A549 (cell line): Measurements from ENCODE around the gene CPE. TPM values are rescaled to one million over a fixed set of nuclear protein-coding genes. Genes with fewer than 3 reads are reported as not detected.

ENCODE experiments used
- ATAC-seq, 2 experiments: fragments of 200-7000 bp in 1 of 2; fragments of >200 bp in 1 of 2; cut with Nextera tagmentation in 1 of 2; cut with Tn5 transposase in 1 of 2; 3 replicates each; pipeline versions ENCODE4 v1.8.0 to v1.9.1; 2018 to 2020; ENCODE audit warnings: mild to moderate bottlenecking in 1 of 2, moderate library complexity in 1 of 2
- CTCF ChIA-PET: fragments of 300-600 bp; sonication (Branson Sonifier 250); formaldehyde crosslinking; extraction: SDS; loops from one replicate; lab custom pipeline; 2021; ENCODE audit warnings: antibody characterized with exemption, inconsistent platforms; lab: Yijun Ruan, JAX
- POLR2A ChIA-PET: fragments of 350-600 bp; formaldehyde crosslinking; extraction: SDS; loops from one replicate; lab custom pipeline; 2021; ENCODE audit warnings: antibody characterized with exemption, inconsistent platforms; lab: Yijun Ruan, JAX
- DNase-seq, 2 experiments: peaks; one replicate each; pipeline versions ENCODE4 v3.0.0 to v3.0.0-alpha.2; 2011 to 2016; ENCODE audit warnings: low read depth in 1 of 2, low spot score in 1 of 2
- FAIRE-seq: peaks from 2 replicates; lab custom pipeline; 2011; peaks lifted over from hg19 to GRCh38; lab: Jason Lieb, UNC
- H3K27ac ChIP-seq, 2 experiments: fragments of >200 bp; sonication (Bioruptor Twin); formaldehyde crosslinking; 3 replicates each; pipeline ENCODE4 v1.5.1; 2016 to 2017
- H3K4me1 ChIP-seq: fragments of >200 bp; sonication (Bioruptor Twin); formaldehyde crosslinking; 3 replicates; pipeline ENCODE4 v1.6.1; 2016
- H3K4me2 ChIP-seq: fragments of >200 bp; sonication (Bioruptor Twin); formaldehyde crosslinking; 3 replicates; pipeline ENCODE4 v1.6.1; 2016
- H3K4me3 ChIP-seq: fragments of >200 bp; sonication (Bioruptor Twin); formaldehyde crosslinking; 3 replicates; pipeline ENCODE4 v1.5.1; 2016
- H3K9me3 ChIP-seq: fragments of >200 bp; sonication (Bioruptor Twin); formaldehyde crosslinking; 3 replicates; pipeline ENCODE4 v1.6.1; 2016
- ATOH8 ChIP-seq: fragments of 250-450 bp; sonication (Bioruptor Pico); IDR thresholded peaks from 2 replicates; pipeline ENCODE4 v1.5.0; 2020; ENCODE audit warnings: low read depth, mild to moderate bottlenecking, moderate library complexity
- BCL3 ChIP-seq: fragments of >200 bp; sonication (Bioruptor Twin); formaldehyde crosslinking; IDR thresholded peaks from 3 replicates; pipeline ENCODE4 v1.6.1; 2016
- CBX8 ChIP-seq: fragments of 200-600 bp; sonication (generic); IDR thresholded peaks from 2 replicates; pipeline ENCODE4 v1.6.1; 2016
- CEBPB ChIP-seq, 2 experiments: fragments of >200 bp in 1 of 2; sonication (Bioruptor Twin) in 1 of 2; formaldehyde crosslinking in 1 of 2; IDR thresholded peaks; 2 replicates each; pipeline ENCODE4 v1.6.1; 2012 to 2016
- EHF ChIP-seq: fragments of 250-450 bp; sonication (Bioruptor Pico); IDR thresholded peaks from 2 replicates; pipeline ENCODE4 v1.5.0; 2020; ENCODE audit warnings: mild to moderate bottlenecking
- EHMT2 ChIP-seq: fragments of 200-600 bp; sonication (generic); IDR thresholded peaks from 2 replicates; pipeline ENCODE4 v1.6.1; 2016; ENCODE audit warnings: antibody characterized with exemption, low read depth, mild to moderate bottlenecking, moderate library complexity
- EP300 ChIP-seq, 2 experiments: fragments of >200 bp; sonication (Bioruptor Twin); formaldehyde crosslinking; IDR thresholded peaks; 2 replicates in 1 of 2; 3 replicates in 1 of 2; pipeline ENCODE4 v1.6.1; 2016 to 2017
- GATA3 ChIP-seq: IDR thresholded peaks from 2 replicates; pipeline ENCODE4 v1.6.1; 2012; ENCODE audit warnings: borderline replicate concordance
- HDAC2 ChIP-seq: fragments of 200-600 bp; sonication (generic); IDR thresholded peaks from 2 replicates; pipeline ENCODE4 v1.6.1; 2016
- HEYL ChIP-seq: fragments of 250-450 bp; sonication (Bioruptor Pico); IDR thresholded peaks from 2 replicates; pipeline ENCODE4 v1.8.0; 2021; ENCODE audit warnings: mild to moderate bottlenecking, moderate library complexity
- MYC ChIP-seq: IDR thresholded peaks from 2 replicates; pipeline ENCODE4 v1.6.1; 2012; ENCODE audit warnings: mild to moderate bottlenecking, inconsistent platforms, low read length, improper control_type of control experiment, borderline replicate concordance
- NR3C1 ChIP-seq: fragments of >200 bp; sonication (Bioruptor Twin); formaldehyde crosslinking; IDR thresholded peaks from 3 replicates; pipeline ENCODE4 v1.6.1; 2017
- RAD21 ChIP-seq, 2 experiments: fragments of >200 bp in 1 of 2; sonication (Bioruptor Twin) in 1 of 2; formaldehyde crosslinking in 1 of 2; IDR thresholded peaks in 1 of 2; conservative IDR thresholded peaks in 1 of 2; 2 replicates in 1 of 2; 3 replicates in 1 of 2; pipeline ENCODE4 v1.6.1; 2012 to 2018; ENCODE audit warnings: inconsistent platforms in 1 of 2
- REST ChIP-seq: fragments of 200-600 bp; sonication (generic); IDR thresholded peaks from 2 replicates; pipeline ENCODE4 v1.6.1; 2016; ENCODE audit warnings: antibody characterized with exemption, mild to moderate bottlenecking, moderate library complexity
- RNF2 ChIP-seq: fragments of 200-600 bp; sonication (generic); IDR thresholded peaks from 2 replicates; pipeline ENCODE4 v1.6.1; 2016; ENCODE audit warnings: low read depth, mild to moderate bottlenecking, antibody characterized with exemption, moderate library complexity, borderline replicate concordance
- SMC3 ChIP-seq: fragments of >200 bp; sonication (Bioruptor Twin); formaldehyde crosslinking; IDR thresholded peaks from 3 replicates; pipeline ENCODE4 v1.6.1; 2018; ENCODE audit warnings: inconsistent platforms
- WGBS: methylation state at CpG from one replicate; pipeline ENCODE4 v1.1.6; 2017; ENCODE audit errors: missing lambda C conversion rate; 5-methylcytosine and 5-hydroxymethylcytosine counted together
- polyA plus RNA-seq, 4 experiments: library from polyadenylated mRNA; depleted of rRNA in 3 of 4; stranded (reverse); fragments of >200 nt; fragmentation: RNase III in 1 of 4; extraction: RNeasy Plus Mini Kit Qiagen cat#74134 plus additional on column Dnase treatment in 1 of 4; gene quantifications; 2 replicates in 3 of 4; 3 replicates in 1 of 4; pipeline ENCODE4 v1.2.3, GENCODE V29; 2011 to 2017
- TF ChIP-seq, protein P1 (sequence below): fragments of >200 bp; sonication (Bioruptor Twin); formaldehyde crosslinking; IDR thresholded peaks from 3 replicates; pipeline ENCODE4 v1.5.1; 2016
- TF ChIP-seq, protein P2 (sequence below): fragments of 250-450 bp; sonication (Bioruptor Pico); IDR thresholded peaks from 2 replicates; pipeline ENCODE4 v1.5.0; 2021; ENCODE audit warnings: mild to moderate bottlenecking, moderate library complexity, borderline replicate concordance
- TF ChIP-seq, protein P3 (sequence below): IDR thresholded peaks from 2 replicates; pipeline ENCODE4 v1.6.1; 2012; ENCODE audit warnings: low read depth, borderline replicate concordance

The CPE gene
- polyA plus RNA-seq, 2 of the 4 experiments (the other 2 are of a cell fraction), result 1.6 to 1.9 TPM

GRCh38 chr4:165537028-165537648 is 158.3 kb downstream of the CPE start:
- Histone ChIP-seq H3K27ac (no peak overlapping the region), H3K4me3 (no peak overlapping the region), H3K9me3 (no peaks in the 10 kb centered on the region), H3K4me2 (no peak overlapping the region), H3K4me1 (no peaks in the 10 kb centered on the region)
- DNase-seq, result peak; percentile 13 to 38
- POLR2A ChIA-PET, result no interaction called here
- CTCF ChIA-PET, result interaction anchor here (0.8 to 1.0 kb wide), 5 partner anchors 44 to 625 kb away, joined by 3 to 8 read pairs (median 4); no protein-coding TSS in a partner anchor
- ATAC-seq, result peak in 1 of 2 experiments; percentile 72; a peak in 3 of 6 replicates
- WGBS, result 57% methylated on average over 6 of the region's 6 CpGs
- FAIRE-seq, result no peak
- TF ChIP-seq RAD21 (conservative IDR thresholded peaks at IDR 0.05 in 1 of 2, IDR thresholded peaks at IDR 0.05 in 1 of 2) (peak; percentile 73 to 79), ATOH8 (CRISPR knock-in tag) (no peak), SMC3 (peak; percentile 67)
- TF ChIP-seq, protein P1, sequence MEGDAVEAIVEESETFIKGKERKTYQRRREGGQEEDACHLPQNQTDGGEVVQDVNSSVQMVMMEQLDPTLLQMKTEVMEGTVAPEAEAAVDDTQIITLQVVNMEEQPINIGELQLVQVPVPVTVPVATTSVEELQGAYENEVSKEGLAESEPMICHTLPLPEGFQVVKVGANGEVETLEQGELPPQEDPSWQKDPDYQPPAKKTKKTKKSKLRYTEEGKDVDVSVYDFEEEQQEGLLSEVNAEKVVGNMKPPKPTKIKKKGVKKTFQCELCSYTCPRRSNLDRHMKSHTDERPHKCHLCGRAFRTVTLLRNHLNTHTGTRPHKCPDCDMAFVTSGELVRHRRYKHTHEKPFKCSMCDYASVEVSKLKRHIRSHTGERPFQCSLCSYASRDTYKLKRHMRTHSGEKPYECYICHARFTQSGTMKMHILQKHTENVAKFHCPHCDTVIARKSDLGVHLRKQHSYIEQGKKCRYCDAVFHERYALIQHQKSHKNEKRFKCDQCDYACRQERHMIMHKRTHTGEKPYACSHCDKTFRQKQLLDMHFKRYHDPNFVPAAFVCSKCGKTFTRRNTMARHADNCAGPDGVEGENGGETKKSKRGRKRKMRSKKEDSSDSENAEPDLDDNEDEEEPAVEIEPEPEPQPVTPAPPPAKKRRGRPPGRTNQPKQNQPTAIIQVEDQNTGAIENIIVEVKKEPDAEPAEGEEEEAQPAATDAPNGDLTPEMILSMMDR, result peak; percentile 68

DNA sequence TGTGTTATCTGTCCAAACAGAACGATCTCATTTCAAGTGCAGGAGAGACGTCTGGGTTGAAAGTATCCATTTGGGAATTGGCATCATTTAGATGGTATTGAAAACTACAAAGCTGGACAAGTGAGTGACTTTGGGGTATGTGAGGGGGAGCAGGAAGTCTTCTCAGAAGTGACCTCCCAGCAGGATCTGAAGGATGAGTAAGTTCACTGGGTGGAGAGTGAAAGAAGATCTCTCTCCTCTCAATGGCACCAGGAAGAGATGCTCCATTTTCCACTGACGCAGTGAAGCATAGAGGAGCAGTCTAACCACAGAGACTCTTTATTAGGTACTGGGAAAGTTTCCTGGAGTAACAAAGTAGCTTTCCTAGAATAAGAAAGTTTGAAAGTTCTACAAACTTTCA is 161.0 kb downstream of the CPE start:
- no peak for FAIRE-seq
- Histone ChIP-seq H3K4me2 (no peak overlapping the region), H3K4me3 (no peak overlapping the region), H3K27ac (no peak overlapping the region), H3K9me3 (no peaks in the 10 kb centered on the region), H3K4me1 (no peaks in the 10 kb centered on the region)
- no peak for DNase-seq
- CTCF ChIA-PET, result interaction anchor here (1.0 kb wide), 1 partner anchor 547 kb away, joined by 3 read pairs; no protein-coding TSS in a partner anchor
- no peak for TF ChIP-seq CEBPB (IDR thresholded peaks at IDR 0.05)
- TF ChIP-seq EP300 (IDR thresholded peaks at IDR 0.05), result no peak
- POLR2A ChIA-PET, result no interaction called here
- no peak for ATAC-seq
- WGBS, result 84% methylated on average over 3 of the region's 3 CpGs

GRCh38 chr4:165540206-165540830 is 161.5 kb downstream of the CPE start:
- no peak for FAIRE-seq
- no peak for ATAC-seq
- 33% methylated on average over 6 of the region's 9 CpGs for WGBS
- CTCF ChIA-PET, result interaction anchor here (1.0 kb wide), 1 partner anchor 547 kb away, joined by 3 read pairs; no protein-coding TSS in a partner anchor
- H3K4me1 ChIP-seq, result no peaks in the 10 kb centered on the region
- H3K4me3 ChIP-seq, result no peak overlapping the region
- DNase-seq, result no peak
- no peaks in the 10 kb centered on the region for H3K9me3 ChIP-seq
- no peak overlapping the region for H3K4me2 ChIP-seq
- POLR2A ChIA-PET, result no interaction called here
- H3K27ac ChIP-seq, result no peak overlapping the region
- no peak for TF ChIP-seq MYC
- no peak for TF ChIP-seq CEBPB (IDR thresholded peaks at IDR 0.05)
- no peak for TF ChIP-seq SMC3
- TF ChIP-seq ATOH8 (CRISPR knock-in tag), result no peak
- no peak for TF ChIP-seq HDAC2
- no peak for TF ChIP-seq CBX8
- no peak for TF ChIP-seq BCL3
- TF ChIP-seq NR3C1, result no peak
- TF ChIP-seq EHF (CRISPR knock-in tag), result no peak
- no peak for TF ChIP-seq REST
- TF ChIP-seq, protein P2, sequence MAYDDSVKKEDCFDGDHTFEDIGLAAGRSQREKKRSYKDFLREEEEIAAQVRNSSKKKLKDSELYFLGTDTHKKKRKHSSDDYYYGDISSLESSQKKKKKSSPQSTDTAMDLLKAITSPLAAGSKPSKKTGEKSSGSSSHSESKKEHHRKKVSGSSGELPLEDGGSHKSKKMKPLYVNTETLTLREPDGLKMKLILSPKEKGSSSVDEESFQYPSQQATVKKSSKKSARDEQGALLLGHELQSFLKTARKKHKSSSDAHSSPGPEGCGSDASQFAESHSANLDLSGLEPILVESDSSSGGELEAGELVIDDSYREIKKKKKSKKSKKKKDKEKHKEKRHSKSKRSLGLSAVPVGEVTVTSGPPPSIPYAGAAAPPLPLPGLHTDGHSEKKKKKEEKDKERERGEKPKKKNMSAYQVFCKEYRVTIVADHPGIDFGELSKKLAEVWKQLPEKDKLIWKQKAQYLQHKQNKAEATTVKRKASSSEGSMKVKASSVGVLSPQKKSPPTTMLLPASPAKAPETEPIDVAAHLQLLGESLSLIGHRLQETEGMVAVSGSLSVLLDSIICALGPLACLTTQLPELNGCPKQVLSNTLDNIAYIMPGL (CRISPR knock-in tag), result no peak
- TF ChIP-seq EHMT2, result no peak
- TF ChIP-seq GATA3, result no peak
- TF ChIP-seq, protein P3, sequence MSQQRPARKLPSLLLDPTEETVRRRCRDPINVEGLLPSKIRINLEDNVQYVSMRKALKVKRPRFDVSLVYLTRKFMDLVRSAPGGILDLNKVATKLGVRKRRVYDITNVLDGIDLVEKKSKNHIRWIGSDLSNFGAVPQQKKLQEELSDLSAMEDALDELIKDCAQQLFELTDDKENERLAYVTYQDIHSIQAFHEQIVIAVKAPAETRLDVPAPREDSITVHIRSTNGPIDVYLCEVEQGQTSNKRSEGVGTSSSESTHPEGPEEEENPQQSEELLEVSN, result no peak
- TF ChIP-seq RNF2, result no peak
- TF ChIP-seq HEYL, result no peak
